Non-pigmented ciliary epithelial cell (primary cell): ENCODE measurements around the gene GAPT.
"Not testable (repeated sequence)": the region's sequence is repeated elsewhere in the genome, so short reads cannot be mapped to it uniquely, and the experiment has no call there.

Experiments used
- DNase-seq: peaks from one replicate; pipeline ENCODE4 v3.0.0-alpha.2; 2010; ENCODE audit warnings: low read depth

Gene GAPT

DNA sequence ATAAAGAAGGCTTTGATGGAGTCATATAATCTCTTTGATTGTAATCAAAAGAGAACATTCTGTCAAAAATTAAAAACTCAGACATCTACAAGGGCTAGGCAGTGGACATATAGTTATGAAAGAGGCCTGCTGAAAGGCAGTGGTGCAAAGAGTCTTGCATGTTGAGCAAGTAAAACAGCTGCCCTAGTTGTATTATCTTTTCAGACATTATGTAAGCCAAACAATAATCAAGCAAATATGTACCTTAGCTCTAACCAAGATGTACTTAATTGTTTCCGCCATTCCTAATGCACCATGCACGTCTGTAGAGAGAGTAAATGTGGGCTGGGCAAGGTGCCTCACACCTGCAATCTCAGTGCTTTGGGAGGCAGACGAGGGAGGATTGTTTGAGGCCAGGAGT is 14.3 kb downstream of the GAPT start:
- DNase-seq, result no peak

DNA sequence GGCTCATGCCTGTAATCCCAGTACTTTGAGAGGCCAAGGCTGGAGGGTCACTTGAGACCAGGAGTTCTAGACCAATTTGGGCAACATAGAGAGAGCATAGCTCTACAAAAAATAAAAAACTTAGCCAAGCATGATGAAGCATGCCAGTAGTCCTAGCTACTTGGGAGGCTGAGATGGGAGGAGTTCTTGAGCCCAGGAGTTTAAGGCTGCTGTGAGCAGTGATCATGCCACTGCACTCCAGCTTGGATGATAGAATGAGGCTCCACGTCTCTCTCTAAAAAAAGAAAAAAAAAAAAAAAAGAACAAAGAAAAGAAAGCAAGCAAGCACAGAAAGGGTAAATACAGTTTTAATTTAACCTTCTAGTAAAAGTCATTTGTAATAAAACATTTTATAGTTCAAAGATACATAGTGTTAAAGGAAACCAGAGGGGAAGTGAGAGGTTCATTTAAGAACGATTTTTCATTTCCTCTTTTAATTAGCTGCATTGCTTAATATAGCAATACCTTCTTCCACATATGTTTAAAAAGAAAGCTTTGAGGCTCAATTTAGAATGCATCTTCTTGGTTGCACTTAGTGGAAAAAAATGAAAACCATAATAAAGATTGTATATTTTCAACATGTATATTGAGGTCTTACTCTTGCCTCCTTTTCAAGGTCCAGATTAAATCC is 14.9 kb downstream of the GAPT start:
- DNase-seq, result no peak

DNA sequence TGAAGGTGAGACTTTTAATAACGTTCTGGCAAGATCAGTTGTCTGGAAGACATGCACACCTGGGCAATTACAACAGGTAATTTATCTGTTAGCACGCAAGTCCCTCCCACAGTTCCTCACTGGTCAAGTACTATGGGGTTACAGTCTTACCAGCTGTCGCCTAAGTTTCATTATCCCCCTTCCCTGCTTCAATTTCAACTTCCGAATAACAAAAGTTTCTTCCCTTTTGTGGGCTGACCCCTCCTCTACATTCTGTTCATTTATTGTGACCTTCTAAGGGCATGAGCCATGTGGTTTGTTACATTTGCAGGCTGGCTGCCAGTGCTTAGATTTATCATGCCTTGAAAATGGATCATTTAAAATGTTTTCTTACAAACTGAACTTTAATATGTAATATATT is 16.5 kb downstream of the GAPT start:
- DNase-seq, result no peak

DNA sequence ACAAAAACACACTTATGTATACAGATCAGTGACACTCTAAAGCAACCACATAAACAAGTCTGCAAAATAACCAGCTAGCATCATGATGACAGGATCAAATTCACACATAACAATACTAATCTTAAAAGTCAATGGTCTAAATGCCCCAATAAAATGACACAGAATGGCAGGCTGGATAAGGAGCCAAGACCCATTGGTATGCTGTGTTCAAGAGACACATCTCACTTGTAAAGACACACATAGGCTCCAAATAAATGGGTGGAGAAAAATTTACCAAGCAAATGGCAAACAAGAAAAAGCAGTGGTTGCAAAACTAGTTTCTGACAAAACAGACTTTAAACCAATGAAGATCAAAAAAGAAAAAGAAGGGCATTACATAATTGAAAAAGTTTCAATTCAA is 26.0 kb downstream of the GAPT start:
- DNase-seq, result no peak

DNA sequence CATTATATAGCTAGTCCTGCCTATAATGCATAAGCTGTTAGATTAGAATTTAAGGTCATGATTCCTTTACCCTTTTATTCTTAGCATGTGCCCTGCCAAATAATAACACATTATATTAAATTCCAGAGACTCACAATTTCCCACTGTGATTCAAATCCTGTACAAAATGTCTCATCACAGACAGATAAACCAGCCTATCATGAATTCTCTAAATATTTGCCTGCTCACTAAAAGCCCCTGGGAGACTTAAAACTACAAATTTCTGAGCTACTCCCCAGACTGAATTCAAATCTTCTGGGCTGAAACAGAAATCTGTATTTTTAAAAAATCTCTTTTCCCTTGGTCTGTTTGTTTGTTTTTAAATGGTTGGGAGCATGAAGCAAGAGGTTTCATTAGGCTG is 32.7 kb downstream of the GAPT start:
- no peak for DNase-seq

DNA sequence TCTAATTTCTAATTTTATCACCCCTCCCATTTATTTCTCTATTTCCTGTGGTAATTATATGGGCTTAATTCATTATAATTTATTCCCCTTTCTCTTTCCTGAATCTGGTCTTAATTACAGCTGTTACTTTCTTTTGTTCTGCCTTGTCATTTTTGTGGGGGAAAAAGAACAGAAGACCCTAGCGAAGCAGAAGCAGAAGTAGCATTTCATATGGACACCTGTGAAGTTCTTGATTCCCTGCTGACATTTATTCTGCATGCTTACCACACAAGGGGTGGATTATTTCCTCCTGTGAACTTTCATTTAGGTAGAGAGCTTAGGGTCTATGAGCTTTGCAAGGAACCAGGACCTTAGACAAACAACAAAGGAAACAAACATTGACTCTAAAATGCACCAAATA is 33.3 kb downstream of the GAPT start:
- no peak for DNase-seq

DNA sequence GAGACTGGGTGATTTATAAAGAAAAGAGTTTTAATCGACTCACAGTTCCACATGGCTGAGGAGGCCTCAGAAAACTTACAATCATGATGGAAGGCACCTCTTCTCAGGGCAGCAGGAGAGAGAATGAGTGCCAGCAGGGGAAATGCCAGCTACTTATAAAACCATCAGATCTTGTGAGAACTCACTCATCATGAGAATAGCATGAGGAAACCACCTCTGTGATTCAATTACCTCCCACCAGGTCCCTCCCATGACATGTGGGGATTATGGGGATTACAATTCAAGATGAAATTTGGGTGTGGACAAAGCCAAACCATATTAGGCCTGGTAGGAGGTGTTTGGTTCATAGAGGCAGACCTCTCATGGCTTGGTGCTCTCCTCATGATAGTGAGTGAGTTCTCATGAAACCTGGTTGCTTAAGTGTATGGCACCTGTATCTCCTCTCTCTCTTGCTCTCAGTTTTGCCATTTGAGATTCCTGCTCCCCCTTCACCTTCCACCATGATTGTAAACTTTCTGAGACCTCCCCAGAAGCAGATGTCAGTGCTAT is 39.8 kb downstream of the GAPT start:
- no peak for DNase-seq

DNA sequence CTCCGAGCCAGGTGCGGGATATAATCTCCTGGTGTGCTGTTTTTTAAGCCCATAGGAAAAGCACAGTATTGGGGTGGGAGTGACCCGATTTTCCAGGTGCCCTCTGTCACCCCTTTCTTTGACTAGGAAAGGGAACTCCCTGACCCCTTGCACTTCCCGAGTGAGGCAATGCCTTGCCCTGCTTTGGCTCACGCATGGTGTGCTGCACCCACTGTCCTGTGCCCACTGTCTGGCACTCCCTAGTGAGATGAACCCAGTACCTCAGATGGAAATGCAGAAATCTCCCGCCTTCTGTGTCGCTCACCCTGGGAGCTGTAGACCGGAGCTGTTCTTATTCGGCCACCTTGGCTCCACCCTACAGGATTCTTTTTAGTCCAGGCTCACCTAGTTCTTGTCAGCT is 50.7 kb downstream of the GAPT start:
- not testable (repeated sequence) for DNase-seq

DNA sequence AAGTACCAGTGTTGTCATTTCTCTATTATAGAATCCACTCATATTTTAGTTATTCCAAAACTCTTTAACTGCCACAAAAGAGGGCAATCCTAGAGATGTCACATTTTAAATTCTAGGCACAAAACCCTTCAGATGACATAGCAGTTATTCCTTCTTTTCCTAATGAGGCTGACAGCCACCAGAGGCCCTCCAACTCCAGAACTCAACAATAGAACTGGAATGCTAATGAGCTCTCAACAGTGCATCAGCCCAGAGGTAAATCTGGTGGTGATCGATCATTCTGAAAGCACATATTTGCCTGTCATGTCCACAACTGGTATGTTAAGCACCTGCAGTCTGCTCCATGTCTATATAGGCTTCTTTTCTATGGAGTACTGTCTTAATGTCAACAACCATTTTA is 51.5 kb downstream of the GAPT start:
- DNase-seq, result no peak

DNA sequence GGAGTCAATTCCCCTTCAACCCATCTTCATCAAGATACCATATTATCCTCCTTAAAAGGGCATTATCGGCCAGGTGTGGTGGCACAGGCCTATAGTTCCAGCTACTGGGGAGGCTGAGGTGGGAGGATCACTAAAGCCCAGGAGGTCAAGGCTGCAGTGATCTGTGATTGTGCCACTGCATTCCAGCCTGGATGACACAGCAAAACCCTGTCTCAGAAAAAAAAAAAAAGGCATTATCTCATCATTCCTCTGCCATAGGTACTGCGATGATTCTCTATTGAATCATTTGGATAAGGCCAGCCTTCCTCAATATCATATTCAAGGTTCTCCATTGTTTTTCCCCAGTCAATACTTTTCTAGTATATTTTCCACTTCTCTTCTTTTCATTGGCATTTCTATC is 52.5 kb downstream of the GAPT start:
- no peak for DNase-seq

DNA sequence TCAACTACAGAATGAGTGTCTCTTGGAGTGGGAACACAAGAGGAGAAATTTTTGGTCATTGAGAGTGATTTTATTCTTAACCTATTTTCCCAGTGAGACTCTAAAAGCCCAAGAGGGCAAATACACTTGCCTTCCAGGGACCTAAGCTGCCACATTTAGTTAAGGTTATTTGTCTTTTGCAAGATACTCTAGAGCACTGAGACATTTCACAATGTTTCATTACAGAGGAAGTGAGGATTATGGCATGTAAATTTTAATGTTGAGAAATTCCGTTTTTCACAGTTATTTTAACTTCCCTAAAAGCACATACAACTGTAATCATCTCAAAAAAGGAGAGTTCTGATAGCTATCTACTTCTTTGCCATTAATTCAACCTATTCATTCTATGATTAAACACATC is 53.0 kb downstream of the GAPT start:
- DNase-seq, result no peak

DNA sequence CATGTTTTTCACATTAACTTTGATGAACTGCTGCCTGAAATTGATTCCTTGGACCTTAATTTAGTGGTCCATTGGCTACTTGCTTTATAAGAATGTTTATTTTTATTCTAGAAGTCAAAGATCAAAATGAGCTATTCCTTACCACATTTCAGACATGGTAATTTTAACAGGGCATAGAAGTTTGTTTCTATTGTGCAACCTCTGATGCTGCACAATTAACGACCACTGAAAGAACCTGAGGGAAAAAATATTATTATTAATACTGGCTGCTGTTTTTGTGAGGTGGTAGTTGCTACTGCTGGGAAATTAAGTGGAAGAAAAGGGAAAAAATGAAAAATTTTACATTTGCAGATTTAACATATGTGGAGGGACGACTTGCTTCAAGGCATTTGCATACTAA is 53.7 kb downstream of the GAPT start:
- no peak for DNase-seq

DNA sequence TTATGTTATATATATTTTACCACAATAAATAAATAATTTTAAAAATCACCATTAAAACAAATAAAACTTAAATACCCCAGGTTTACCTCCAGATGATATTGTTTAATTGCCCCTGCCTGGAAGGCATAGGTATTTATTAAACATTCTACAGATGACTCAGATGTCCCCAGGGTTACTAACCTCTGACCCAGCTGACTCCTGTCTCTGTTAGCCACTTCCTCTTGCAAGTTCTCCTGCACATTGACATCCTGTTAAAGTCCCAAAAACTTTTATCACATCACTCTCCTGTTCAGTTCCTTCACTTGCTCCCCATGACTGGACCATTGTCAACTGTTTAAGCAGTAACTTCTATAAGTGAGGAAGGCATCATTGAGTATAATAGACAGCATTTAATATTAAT is 54.7 kb downstream of the GAPT start:
- no peak for DNase-seq
